ENCODE data around the gene PRKCE. TPM values are rescaled to one million over a fixed set of nuclear protein-coding genes. Genes with fewer than 3 reads are reported as not detected.

The PRKCE gene
- polyA plus RNA-seq, 1 of the 3 experiments (the other 2 are of a cell fraction): 16.3 TPM

- ChIA-PET CTCF (interaction anchor here (0.6 to 5.0 kb wide), 75 partner anchors 8 to 590 kb away, joined by 3 to 72 read pairs (median 4); partner anchors contain the start of gene EPAS1), POLR2A (interaction anchor here (0.6 to 1.9 kb wide), 6 partner anchors 81 to 277 kb away, joined by 3 to 14 read pairs (median 4); partner anchors contain the start of gene EPAS1)
- Histone ChIP-seq H3K79me2 (ENCODE audit: insufficient read depth) (no peaks in the 10 kb centered on the region), H3K27ac (ENCODE audit: low read depth in 2 of 2, low read length in 1 of 2) (no peak overlapping the region), H3K4me2 (no peak overlapping the region), H3K4me3 (ENCODE audit: low read depth in 2 of 2, low read length in 1 of 2) (no peak overlapping the region; a peak in 1 of 4 replicates), H3K9me3 (no peaks in the 10 kb centered on the region), H3F3A (replicated peaks; ENCODE audit: insufficient read depth) (peaks cover 12% of the 10 kb centered on the region), H3K9ac (no peak overlapping the region), H3K9me2 (no peaks in the 10 kb centered on the region), H3K4me1 (ENCODE audit: control insufficient read depth in 1 of 2, insufficient read depth in 2 of 2, low read depth in 1 of 2, low read length in 1 of 2) (peaks cover 14 to 25% of the 10 kb centered on the region in 2 experiments), H3K36me3 (replicated peaks in 1 of 2; ENCODE audit: control insufficient read depth in 1 of 2, insufficient read depth in 2 of 2, low read length in 1 of 2) (no peaks in the 10 kb centered on the region), H3K27me3 (ENCODE audit: insufficient read depth) (no peaks in the 10 kb centered on the region), H4K20me1 (ENCODE audit: insufficient read depth) (no peaks in the 10 kb centered on the region), H2AFZ (ENCODE audit: low read depth) (0 out of 2 replicates have a peak overlapping the region, but pooled peaks have one; percentile 27)
- peak; percentile 82 for DNase-seq
- WGBS (ENCODE audit: low lambda C conversion rate): 58% methylated on average over 15 of the region's 15 CpGs
- TF ChIP-seq IRF3 (IDR thresholded peaks at IDR 0.05; ENCODE audit: low read depth, low read length): no peak
- no peak for TF ChIP-seq ZBTB33 (IDR thresholded peaks at IDR 0.05; ENCODE audit: borderline replicate concordance, low read depth)
- TF ChIP-seq MAX (IDR thresholded peaks at IDR 0.05; ENCODE audit: low read depth): 0 out of 2 replicates have a peak, but pooled peaks have one; percentile 17
- TF ChIP-seq EZH2phosphoT487 (IDR thresholded peaks at IDR 0.05; ENCODE audit: borderline replicate concordance, low read depth): no peak
- TF ChIP-seq GABPA (IDR thresholded peaks at IDR 0.05; ENCODE audit: low read depth): no peak
- no peak for TF ChIP-seq MXI1 (IDR thresholded peaks at IDR 0.05; ENCODE audit: low read depth, low read length)
- TF ChIP-seq RXRA (IDR thresholded peaks at IDR 0.05; ENCODE audit: borderline replicate concordance, low read depth): no peak
- no peak; the same call in 1 of the 2 replicates for TF ChIP-seq TCF12 (IDR thresholded peaks at IDR 0.05)
- TF ChIP-seq JUND (IDR thresholded peaks at IDR 0.05): no peak
- TF ChIP-seq SIN3A (IDR thresholded peaks at IDR 0.05; ENCODE audit: borderline replicate concordance, low read depth, low read length): no peak
- TF ChIP-seq TAF1 (IDR thresholded peaks at IDR 0.05; ENCODE audit: borderline replicate concordance, low read depth, low read length): no peak
- no peak for TF ChIP-seq ELF1 (IDR thresholded peaks at IDR 0.05)
- no peak for TF ChIP-seq USF1 (IDR thresholded peaks at IDR 0.05; ENCODE audit: borderline replicate concordance, low read depth)
- peak; percentile 98 for TF ChIP-seq SMC3 (IDR thresholded peaks at IDR 0.05; ENCODE audit: low read depth, low read length)
- no peak for TF ChIP-seq FOXJ3 (CRISPR knock-in tag; IDR thresholded peaks at IDR 0.05)
- no peak for TF ChIP-seq POLR2AphosphoS5 (IDR thresholded peaks at IDR 0.05; ENCODE audit: low read depth, low read length)
- TF ChIP-seq YY1 (IDR thresholded peaks at IDR 0.05; ENCODE audit: low read depth): no peak
- no peak for TF ChIP-seq USF2 (IDR thresholded peaks at IDR 0.05; ENCODE audit: borderline replicate concordance, low read depth, low read length)
- no peak for TF ChIP-seq MEF2A (IDR thresholded peaks at IDR 0.05; ENCODE audit: borderline replicate concordance, low read depth)
- TF ChIP-seq RAD21 (IDR thresholded peaks at IDR 0.05; ENCODE audit: low read length): peak; percentile 97
- peak; percentile 34; the same call in 1 of the 2 replicates for TF ChIP-seq NFIC (IDR thresholded peaks at IDR 0.05; ENCODE audit: borderline replicate concordance)
- TF ChIP-seq NRF1 (IDR thresholded peaks at IDR 0.05; ENCODE audit: low read depth, low read length): no peak
- TF ChIP-seq CTCF (IDR thresholded peaks at IDR 0.05): peak; percentile 99
- peak; percentile 45 for TF ChIP-seq CHD2 (IDR thresholded peaks at IDR 0.05; ENCODE audit: low read length, partially characterized antibody)
- TF ChIP-seq TEAD4 (IDR thresholded peaks at IDR 0.05; ENCODE audit: borderline replicate concordance, insufficient read depth): no peak
- TF ChIP-seq RCOR1 (IDR thresholded peaks at IDR 0.05; ENCODE audit: low read length): peak; percentile 68; the same call in 1 of the 2 replicates
- TF ChIP-seq GATA2 (CRISPR knock-in tag; IDR thresholded peaks at IDR 0.05): no peak
- no peak for TF ChIP-seq FOXM1 (IDR thresholded peaks at IDR 0.05; ENCODE audit: low read depth)
Observed at GRCh38 chr2:46062637-46063412, 411.4 kb downstream of the PRKCE start.

Measured in SK-N-SH (cell line).